ENCODE data around the gene ATP2B3. TPM values are rescaled to one million over a fixed set of nuclear protein-coding genes. Genes with fewer than 3 reads are reported as not detected.

The ATP2B3 gene
- total and polyA plus RNA-seq, 2 experiments from 2014 or later: 0.17 TPM; not detected in 1

DNA sequence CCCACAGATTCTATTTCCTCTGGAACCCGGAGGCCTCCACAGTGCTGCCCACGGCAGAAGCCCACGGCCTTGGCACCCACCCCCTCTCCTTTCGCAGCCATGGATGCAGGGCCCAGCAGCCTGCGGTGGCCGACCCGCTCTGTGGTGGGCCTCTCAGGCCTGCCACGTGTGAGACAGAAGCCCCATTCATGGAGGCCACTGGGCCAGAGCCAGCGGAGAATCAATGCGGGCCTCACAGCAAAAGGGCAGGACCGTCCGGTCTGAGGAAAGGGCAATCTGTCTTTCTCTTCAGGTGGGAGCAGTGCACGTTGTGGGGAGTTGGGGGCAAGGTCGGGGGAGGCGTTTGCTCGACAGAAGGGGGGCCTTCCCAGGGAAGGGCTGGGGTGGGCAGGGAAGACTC lies 38.7 kb upstream of the ATP2B3 start:
- H3K4me2 ChIP-seq: no peak overlapping the region
- H3K36me3 ChIP-seq (ENCODE audit: insufficient read depth): no peaks in the 10 kb centered on the region
- ATAC-seq (no peak), DNase-seq (ENCODE audit: low spot score) (no peak)
- peaks cover 15% of the 10 kb centered on the region for H3K27me3 ChIP-seq (ENCODE audit: insufficient read depth)
- no peaks in the 10 kb centered on the region for H3F3A ChIP-seq (replicated peaks; ENCODE audit: low read depth)
- Mint-ChIP-seq H3K27ac (no peak overlapping the region), H3K4me1 (peaks cover 17% of the 10 kb centered on the region; the same call in 2 of the 3 replicates), H3K27me3 (ENCODE audit: insufficient read depth, low read depth, poor library complexity) (peaks cover 16% of the 10 kb centered on the region), H3K4me3 (no peak overlapping the region), H3K9me3 (no peaks in the 10 kb centered on the region; the same call in 2 of the 3 replicates), H3K36me3 (ENCODE audit: low read depth) (no peaks in the 10 kb centered on the region)
- no peak overlapping the region for H3K27ac ChIP-seq (ENCODE audit: low read depth)
- no peaks in the 10 kb centered on the region for H3K79me2 ChIP-seq (replicated peaks; ENCODE audit: insufficient read depth)
- no peak overlapping the region for H2AFZ ChIP-seq
- H3K4me3 ChIP-seq: no peak overlapping the region
- H3K4me1 ChIP-seq (ENCODE audit: insufficient read depth): no peaks in the 10 kb centered on the region; the same call in 1 of the 2 replicates
- no peaks in the 10 kb centered on the region for H3K9me2 ChIP-seq (ENCODE audit: insufficient read depth)
- H4K20me1 ChIP-seq (replicated peaks; ENCODE audit: insufficient read depth): no peaks in the 10 kb centered on the region
- TF ChIP-seq POLR2AphosphoS5 (IDR thresholded peaks at IDR 0.05; ENCODE audit: low read depth) (no peak), CTCF (conservative IDR thresholded peaks at IDR 0.05; ENCODE audit: low read depth in 2 of 2) (no peak), ZNF114 (CRISPR knock-in tag; IDR thresholded peaks at IDR 0.05) (no peak), ZNF331 (CRISPR knock-in tag; IDR thresholded peaks at IDR 0.05; ENCODE audit: low read depth) (no peak), JUNB (IDR thresholded peaks at IDR 0.05; ENCODE audit: unreplicated experiment) (no peak), EZH2 (IDR thresholded peaks at IDR 0.05; ENCODE audit: low read depth, unreplicated experiment) (no peak), STAT1 (IDR thresholded peaks at IDR 0.05; ENCODE audit: unreplicated experiment) (no peak), CREB1 (CRISPR knock-in tag; IDR thresholded peaks at IDR 0.05; ENCODE audit: low read depth) (no peak), EZH2phosphoT487 (IDR thresholded peaks at IDR 0.05; ENCODE audit: unreplicated experiment) (no peak), ETS1 (IDR thresholded peaks at IDR 0.05) (no peak), NANOG (IDR thresholded peaks at IDR 0.05; ENCODE audit: borderline replicate concordance) (no peak)
- TF ChIP-seq, protein P1, sequence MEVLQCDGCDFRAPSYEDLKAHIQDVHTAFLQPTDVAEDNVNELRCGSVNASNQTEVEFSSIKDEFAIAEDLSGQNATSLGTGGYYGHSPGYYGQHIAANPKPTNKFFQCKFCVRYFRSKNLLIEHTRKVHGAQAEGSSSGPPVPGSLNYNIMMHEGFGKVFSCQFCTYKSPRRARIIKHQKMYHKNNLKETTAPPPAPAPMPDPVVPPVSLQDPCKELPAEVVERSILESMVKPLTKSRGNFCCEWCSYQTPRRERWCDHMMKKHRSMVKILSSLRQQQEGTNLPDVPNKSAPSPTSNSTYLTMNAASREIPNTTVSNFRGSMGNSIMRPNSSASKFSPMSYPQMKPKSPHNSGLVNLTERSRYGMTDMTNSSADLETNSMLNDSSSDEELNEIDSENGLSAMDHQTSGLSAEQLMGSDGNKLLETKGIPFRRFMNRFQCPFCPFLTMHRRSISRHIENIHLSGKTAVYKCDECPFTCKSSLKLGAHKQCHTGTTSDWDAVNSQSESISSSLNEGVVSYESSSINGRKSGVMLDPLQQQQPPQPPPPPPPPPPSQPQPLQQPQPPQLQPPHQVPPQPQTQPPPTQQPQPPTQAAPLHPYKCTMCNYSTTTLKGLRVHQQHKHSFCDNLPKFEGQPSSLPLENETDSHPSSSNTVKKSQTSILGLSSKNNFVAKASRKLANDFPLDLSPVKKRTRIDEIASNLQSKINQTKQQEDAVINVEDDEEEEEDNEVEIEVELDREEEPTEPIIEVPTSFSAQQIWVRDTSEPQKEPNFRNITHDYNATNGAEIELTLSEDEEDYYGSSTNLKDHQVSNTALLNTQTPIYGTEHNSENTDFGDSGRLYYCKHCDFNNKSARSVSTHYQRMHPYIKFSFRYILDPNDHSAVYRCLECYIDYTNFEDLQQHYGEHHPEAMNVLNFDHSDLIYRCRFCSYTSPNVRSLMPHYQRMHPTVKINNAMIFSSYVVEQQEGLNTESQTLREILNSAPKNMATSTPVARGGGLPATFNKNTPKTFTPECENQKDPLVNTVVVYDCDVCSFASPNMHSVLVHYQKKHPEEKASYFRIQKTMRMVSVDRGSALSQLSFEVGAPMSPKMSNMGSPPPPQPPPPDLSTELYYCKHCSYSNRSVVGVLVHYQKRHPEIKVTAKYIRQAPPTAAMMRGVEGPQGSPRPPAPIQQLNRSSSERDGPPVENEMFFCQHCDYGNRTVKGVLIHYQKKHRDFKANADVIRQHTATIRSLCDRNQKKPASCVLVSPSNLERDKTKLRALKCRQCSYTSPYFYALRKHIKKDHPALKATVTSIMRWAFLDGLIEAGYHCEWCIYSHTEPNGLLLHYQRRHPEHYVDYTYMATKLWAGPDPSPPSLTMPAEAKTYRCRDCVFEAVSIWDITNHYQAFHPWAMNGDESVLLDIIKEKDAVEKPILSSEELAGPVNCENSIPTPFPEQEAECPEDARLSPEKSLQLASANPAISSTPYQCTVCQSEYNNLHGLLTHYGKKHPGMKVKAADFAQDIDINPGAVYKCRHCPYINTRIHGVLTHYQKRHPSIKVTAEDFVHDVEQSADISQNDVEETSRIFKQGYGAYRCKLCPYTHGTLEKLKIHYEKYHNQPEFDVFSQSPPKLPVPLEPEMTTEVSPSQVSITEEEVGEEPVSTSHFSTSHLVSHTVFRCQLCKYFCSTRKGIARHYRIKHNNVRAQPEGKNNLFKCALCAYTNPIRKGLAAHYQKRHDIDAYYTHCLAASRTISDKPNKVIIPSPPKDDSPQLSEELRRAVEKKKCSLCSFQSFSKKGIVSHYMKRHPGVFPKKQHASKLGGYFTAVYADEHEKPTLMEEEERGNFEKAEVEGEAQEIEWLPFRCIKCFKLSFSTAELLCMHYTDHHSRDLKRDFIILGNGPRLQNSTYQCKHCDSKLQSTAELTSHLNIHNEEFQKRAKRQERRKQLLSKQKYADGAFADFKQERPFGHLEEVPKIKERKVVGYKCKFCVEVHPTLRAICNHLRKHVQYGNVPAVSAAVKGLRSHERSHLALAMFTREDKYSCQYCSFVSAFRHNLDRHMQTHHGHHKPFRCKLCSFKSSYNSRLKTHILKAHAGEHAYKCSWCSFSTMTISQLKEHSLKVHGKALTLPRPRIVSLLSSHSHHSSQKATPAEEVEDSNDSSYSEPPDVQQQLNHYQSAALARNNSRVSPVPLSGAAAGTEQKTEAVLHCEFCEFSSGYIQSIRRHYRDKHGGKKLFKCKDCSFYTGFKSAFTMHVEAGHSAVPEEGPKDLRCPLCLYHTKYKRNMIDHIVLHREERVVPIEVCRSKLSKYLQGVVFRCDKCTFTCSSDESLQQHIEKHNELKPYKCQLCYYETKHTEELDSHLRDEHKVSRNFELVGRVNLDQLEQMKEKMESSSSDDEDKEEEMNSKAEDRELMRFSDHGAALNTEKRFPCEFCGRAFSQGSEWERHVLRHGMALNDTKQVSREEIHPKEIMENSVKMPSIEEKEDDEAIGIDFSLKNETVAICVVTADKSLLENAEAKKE (CRISPR knock-in tag; IDR thresholded peaks at IDR 0.05): no peak
- TF ChIP-seq, protein P2, sequence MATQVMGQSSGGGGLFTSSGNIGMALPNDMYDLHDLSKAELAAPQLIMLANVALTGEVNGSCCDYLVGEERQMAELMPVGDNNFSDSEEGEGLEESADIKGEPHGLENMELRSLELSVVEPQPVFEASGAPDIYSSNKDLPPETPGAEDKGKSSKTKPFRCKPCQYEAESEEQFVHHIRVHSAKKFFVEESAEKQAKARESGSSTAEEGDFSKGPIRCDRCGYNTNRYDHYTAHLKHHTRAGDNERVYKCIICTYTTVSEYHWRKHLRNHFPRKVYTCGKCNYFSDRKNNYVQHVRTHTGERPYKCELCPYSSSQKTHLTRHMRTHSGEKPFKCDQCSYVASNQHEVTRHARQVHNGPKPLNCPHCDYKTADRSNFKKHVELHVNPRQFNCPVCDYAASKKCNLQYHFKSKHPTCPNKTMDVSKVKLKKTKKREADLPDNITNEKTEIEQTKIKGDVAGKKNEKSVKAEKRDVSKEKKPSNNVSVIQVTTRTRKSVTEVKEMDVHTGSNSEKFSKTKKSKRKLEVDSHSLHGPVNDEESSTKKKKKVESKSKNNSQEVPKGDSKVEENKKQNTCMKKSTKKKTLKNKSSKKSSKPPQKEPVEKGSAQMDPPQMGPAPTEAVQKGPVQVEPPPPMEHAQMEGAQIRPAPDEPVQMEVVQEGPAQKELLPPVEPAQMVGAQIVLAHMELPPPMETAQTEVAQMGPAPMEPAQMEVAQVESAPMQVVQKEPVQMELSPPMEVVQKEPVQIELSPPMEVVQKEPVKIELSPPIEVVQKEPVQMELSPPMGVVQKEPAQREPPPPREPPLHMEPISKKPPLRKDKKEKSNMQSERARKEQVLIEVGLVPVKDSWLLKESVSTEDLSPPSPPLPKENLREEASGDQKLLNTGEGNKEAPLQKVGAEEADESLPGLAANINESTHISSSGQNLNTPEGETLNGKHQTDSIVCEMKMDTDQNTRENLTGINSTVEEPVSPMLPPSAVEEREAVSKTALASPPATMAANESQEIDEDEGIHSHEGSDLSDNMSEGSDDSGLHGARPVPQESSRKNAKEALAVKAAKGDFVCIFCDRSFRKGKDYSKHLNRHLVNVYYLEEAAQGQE (IDR thresholded peaks at IDR 0.05; ENCODE audit: unreplicated experiment): no peak

Measured in GM23338 (cell line).